ENCODE results near the gene DEPDC4. TPM values are rescaled to one million over a fixed set of nuclear protein-coding genes. Genes with fewer than 3 reads are reported as not detected.
"Not testable (repeated sequence)": the region's sequence is repeated elsewhere in the genome, so short reads cannot be mapped to it uniquely, and the experiment has no call there.

DEPDC4 gene
- total RNA-seq = 1 to 10 TPM; 2.9 to 4.2 TPM

DNA sequence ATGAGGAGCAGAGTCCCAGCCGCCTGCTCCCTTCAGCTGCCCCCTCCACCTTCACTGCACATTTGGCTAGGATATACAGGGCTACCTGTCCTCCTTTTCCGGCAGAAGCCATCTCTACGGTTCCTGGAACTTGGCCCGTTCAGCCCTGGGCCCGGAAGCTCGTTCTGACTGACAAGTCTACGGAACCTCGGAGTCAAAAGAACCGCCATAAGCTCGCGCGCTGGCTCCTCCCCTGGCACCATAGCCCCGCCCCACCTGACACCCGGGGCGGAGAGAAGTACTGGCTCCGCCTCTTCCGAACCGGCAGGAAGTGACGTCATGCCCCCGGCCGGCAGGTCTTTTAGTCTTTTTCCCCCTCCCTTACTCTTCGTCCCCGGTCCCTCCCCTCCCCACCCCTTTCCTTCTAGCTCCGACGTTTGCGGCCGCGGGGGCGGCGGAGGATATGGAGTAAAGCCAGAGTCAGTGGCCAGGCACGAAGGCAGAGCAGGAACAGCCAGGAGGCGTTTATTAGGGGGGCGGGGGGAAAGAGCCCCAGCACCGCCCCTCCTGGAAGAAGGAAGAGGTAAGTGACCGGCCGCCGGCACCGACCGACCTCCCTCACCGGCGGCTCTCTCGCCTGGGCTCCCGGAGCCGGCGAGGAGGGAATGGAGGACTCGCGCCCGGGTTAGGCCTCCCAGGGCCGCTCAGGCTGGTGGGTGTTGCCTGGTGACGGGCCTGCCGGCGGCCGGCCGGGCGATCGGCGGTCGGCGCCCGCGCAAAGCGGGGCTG is at the start of gene DEPDC4, which contains the start of gene SCYL2:
TSS of gene DEPDC4 (minus strand) at position 245 of the 768 bp plus-strand sequence. CDS start at position 242, 3 bp downstream.
TSS of gene SCYL2 (plus strand) at position 343 of the 768 bp plus-strand sequence. CDS start 15,794 bp downstream, outside the sequence.
- Mint-ChIP-seq H3K27ac (peak within 1 kb of the TSS; percentile 95), H3K36me3 (ENCODE audit: low read depth) (peaks cover 1% of the 10 kb centered on the region), H3K4me3 (peak within 1 kb of the TSS; percentile 82), H3K27me3 (no peaks in the 10 kb centered on the region), H3K9me3 (ENCODE audit: low read depth) (no peaks in the 10 kb centered on the region), H3K4me1 (peaks cover 23% of the 10 kb centered on the region)
- CTCF ChIA-PET = interaction anchor here (0.5 to 1.3 kb wide), 5 partner anchors 66 to 407 kb away, joined by 3 to 4 read pairs (median 4); partner anchors contain the start of gene ACTR6
- peak; percentile 97 for DNase-seq
- intact Hi-C loops (cut with DNase I, micrococcal nuclease) = loop anchor here (1.0 to 10.0 kb wide), 9 partner anchors 67 to 1858 kb away; partner anchors contain the start of genes ACTR6 (in 2 of the 2), BLTP3B (in 2 of the 2), UTP20 (in 2 of the 2) and APAF1 (in 1 of the 2)
- peak; percentile 95 for ATAC-seq
- POLR2A ChIA-PET = interaction anchor here (0.8 to 1.4 kb wide), 2 partner anchors 65 to 66 kb away, joined by 6 read pairs; partner anchors contain the start of gene ACTR6

GRCh38 chr12:100311317-100311716 is 44.4 kb upstream of the DEPDC4 start:
- Mint-ChIP-seq H3K4me1 (no peaks in the 10 kb centered on the region), H3K27ac (no peak overlapping the region), H3K36me3 (ENCODE audit: low read depth) (peaks cover 21% of the 10 kb centered on the region), H3K4me3 (no peak overlapping the region), H3K27me3 (no peaks in the 10 kb centered on the region), H3K9me3 (ENCODE audit: low read depth) (peaks cover 4% of the 10 kb centered on the region)
- ChIA-PET POLR2A (interaction anchor here (0.7 kb wide), 1 partner anchor 40 kb away, joined by 3 read pairs; no protein-coding TSS in a partner anchor), CTCF (no interaction called here)
- DNase-seq (no peak), ATAC-seq (no peak)
- intact Hi-C loops (cut with DNase I, micrococcal nuclease) = no loop called here

- DNase-seq; H3K27ac Mint-ChIP-seq; H3K4me1 Mint-ChIP-seq; H3K27me3 Mint-ChIP-seq; POLR2A ChIA-PET; H3K4me3 Mint-ChIP-seq; ATAC-seq; CTCF ChIA-PET; intact Hi-C loops (cut with DNase I, micrococcal nuclease): not testable (repeated sequence)
- peaks cover 16% of the 10 kb centered on the region for H3K9me3 Mint-ChIP-seq (ENCODE audit: low read depth)
- H3K36me3 Mint-ChIP-seq (ENCODE audit: low read depth) = peaks cover 43% of the 10 kb centered on the region
Measured at GRCh38 chr12:100308138-100308537, 41.3 kb upstream of the DEPDC4 start.

DNA sequence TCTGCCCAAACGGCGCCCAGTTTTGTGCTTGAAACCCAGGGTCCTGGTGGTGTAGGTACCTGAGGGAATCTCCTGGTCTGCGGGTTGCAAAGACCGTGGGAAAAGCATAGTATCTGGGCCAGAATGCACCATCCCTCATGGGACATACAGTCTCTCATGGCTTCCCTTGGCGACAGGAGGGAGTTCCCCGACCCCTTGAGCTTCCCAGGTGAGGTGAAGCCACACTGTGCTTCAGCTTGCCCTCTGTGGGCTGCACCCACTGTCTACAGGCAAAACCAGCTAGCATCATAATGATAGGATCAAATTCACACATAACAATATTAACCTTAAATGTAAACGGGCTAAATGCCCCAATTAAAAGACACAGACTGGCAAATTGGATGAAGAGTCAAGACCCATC is 37.5 kb upstream of the DEPDC4 start:
- POLR2A ChIA-PET, CTCF ChIA-PET, H3K27me3 Mint-ChIP-seq: not testable (repeated sequence)

DNA sequence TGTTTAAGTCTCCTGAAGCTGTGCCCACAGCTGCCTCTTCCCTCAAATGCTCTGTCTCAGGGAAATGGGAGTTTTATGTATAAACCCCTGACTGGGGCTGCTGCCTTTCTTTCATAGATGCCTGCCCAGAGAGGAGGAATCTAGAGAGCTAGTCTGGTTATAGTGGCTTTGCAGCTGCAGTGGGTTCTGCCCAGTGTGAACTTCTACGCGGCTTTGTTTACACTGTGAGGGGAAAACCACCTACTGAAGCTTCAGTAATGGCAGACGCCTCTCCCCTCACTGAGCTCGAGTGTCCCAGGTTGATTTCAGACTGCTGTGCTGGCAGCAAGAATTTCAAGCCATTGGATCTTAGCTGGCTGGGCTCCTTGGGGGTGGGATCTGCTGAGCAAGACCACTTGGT is 37.0 kb upstream of the DEPDC4 start:
- DNase-seq (no peak), ATAC-seq (no peak)
- peaks cover 24% of the 10 kb centered on the region for H3K9me3 Mint-ChIP-seq (ENCODE audit: low read depth)
- intact Hi-C loops (cut with DNase I, micrococcal nuclease) = no loop called here
- no peak overlapping the region for H3K27ac Mint-ChIP-seq
- no peaks in the 10 kb centered on the region for H3K4me1 Mint-ChIP-seq
- H3K27me3 Mint-ChIP-seq = no peaks in the 10 kb centered on the region
- H3K36me3 Mint-ChIP-seq (ENCODE audit: low read depth) = peaks cover 72% of the 10 kb centered on the region
- POLR2A ChIA-PET = no interaction called here
- CTCF ChIA-PET = no interaction called here
- no peak overlapping the region for H3K4me3 Mint-ChIP-seq

More for the DNA sequence above, 37.5 kb upstream of the DEPDC4 start:
- Mint-ChIP-seq H3K36me3 (ENCODE audit: low read depth) (peaks cover 69% of the 10 kb centered on the region), H3K9me3 (ENCODE audit: low read depth) (peaks cover 24% of the 10 kb centered on the region)
- H3K4me3 Mint-ChIP-seq; H3K4me1 Mint-ChIP-seq; intact Hi-C loops (cut with DNase I, micrococcal nuclease); ATAC-seq; H3K27ac Mint-ChIP-seq; DNase-seq: not testable (repeated sequence)

DNA sequence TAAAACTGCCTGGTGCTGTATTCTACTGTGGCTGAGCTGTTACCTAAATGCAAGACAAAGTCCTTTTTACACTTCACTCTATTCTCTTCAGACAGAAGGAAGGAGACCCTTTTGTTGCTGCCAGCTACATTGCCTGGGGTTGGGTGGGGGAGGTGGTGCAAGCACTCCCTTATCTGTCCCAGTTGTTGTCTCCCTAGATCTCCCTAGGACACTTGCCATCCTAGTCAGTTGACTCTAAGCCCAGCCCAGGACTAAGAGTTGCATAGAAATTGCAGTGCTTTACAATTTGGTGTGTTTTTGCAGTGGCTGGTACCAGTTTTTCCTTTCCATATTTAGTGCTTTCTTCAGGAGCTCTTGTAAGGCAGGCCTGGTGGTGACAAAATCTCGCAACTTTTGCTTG is 35.2 kb upstream of the DEPDC4 start:
- Mint-ChIP-seq H3K27me3 (no peaks in the 10 kb centered on the region), H3K36me3 (ENCODE audit: low read depth) (peaks cover 79% of the 10 kb centered on the region), H3K9me3 (ENCODE audit: low read depth) (peaks cover 24% of the 10 kb centered on the region), H3K4me1 (no peaks in the 10 kb centered on the region), H3K27ac (no peak overlapping the region), H3K4me3 (no peak overlapping the region)
- ChIA-PET POLR2A (no interaction called here), CTCF (no interaction called here)
- DNase-seq (no peak), ATAC-seq (no peak)
- intact Hi-C loops (cut with DNase I, micrococcal nuclease) = no loop called here

DNA sequence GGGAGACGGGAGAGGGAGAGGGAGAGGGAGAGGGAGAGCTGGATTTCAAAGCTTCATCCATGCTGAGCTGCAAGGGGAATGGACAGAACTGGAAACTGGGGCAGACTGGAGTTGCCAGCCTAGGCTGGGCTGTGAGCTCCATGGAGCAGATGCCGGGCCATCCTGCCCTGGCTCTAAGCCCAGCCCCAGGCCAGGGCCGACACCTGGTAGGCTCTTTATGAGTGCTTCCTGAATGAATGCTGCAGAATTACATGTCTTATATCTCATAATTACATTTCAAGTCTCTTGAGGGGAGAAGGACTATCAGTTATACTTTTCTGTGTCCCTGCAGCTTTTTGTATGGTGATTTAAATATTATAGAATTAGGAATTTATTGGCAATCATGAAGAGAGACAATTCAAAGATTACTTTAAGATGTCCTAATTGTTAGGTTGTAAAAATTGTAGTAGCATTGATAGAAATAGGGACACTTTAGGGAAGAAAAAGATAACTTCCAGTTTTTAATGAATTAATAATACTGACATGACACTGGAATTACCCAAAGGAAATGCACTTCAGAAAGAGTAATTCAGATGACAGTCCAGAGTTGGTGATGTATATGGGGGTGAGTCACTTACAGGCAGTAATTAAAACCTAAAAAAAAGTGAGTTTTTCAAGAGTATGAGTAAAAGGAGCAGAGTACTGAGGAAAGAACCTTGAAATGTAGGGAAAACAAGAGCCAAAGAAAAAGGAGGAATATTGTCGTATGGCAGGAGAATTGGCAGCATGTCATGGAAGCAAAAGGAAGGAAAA is 29.1 kb upstream of the DEPDC4 start:
- ATAC-seq = no peak
- no peaks in the 10 kb centered on the region for H3K4me1 Mint-ChIP-seq
- H3K27ac Mint-ChIP-seq = no peak overlapping the region
- no peak overlapping the region for H3K4me3 Mint-ChIP-seq
- ChIA-PET CTCF (no interaction called here), POLR2A (no interaction called here)
- H3K9me3 Mint-ChIP-seq (ENCODE audit: low read depth) = peaks cover 7% of the 10 kb centered on the region
- H3K36me3 Mint-ChIP-seq (ENCODE audit: low read depth) = peaks cover 40% of the 10 kb centered on the region
- DNase-seq = no peak
- no peaks in the 10 kb centered on the region for H3K27me3 Mint-ChIP-seq
- intact Hi-C loops (cut with DNase I, micrococcal nuclease) = no loop called here

DNA sequence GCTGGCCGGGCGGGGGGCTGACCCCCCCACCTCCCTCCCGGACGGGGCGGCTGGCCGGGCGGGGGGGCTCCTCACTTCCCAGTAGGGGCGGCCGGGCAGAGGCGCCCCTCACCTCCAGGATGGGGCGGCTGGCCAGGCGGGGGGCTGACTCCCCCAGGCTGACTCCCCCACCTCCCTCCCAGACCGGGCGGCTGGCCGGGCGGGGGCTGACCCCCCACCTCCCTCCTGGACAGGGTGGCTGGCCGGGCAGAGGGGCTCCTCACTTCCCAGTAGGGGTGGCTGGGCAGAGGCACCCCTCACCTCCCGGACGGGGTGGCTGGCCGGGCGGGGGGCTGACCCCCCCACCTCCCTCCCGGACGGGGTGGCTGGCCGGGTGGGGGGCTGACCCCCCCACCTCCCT is 27.5 kb upstream of the DEPDC4 start:
- ATAC-seq; H3K4me3 Mint-ChIP-seq; H3K27me3 Mint-ChIP-seq; H3K27ac Mint-ChIP-seq; DNase-seq; H3K9me3 Mint-ChIP-seq (ENCODE audit: low read depth); intact Hi-C loops (cut with DNase I, micrococcal nuclease); CTCF ChIA-PET; POLR2A ChIA-PET; H3K4me1 Mint-ChIP-seq: not testable (repeated sequence)
- peaks cover 29% of the 10 kb centered on the region for H3K36me3 Mint-ChIP-seq (ENCODE audit: low read depth)

DNA sequence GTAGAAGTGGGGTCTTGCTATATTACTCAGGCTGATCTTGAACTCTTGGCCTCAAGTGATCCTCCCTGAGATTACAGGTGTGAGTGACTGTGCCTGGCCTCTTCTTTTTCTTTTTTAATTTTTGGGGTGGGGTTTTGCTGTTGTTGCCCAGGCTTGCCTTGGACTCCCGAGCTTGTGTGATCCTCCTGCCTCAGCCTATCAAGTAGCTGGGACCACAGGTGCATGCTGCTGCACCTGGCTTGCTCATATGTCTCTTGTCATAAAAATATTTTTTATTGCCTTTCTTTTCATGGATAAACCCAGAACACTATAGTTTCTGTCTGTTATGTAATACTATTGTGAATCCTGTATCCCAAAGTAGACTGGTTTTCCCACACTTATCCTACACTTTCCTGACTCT is 26.1 kb upstream of the DEPDC4 start:
- intact Hi-C loops (cut with DNase I, micrococcal nuclease) = no loop called here
- CTCF ChIA-PET = no interaction called here
- Mint-ChIP-seq H3K36me3 (ENCODE audit: low read depth) (peaks cover 18% of the 10 kb centered on the region), H3K27me3 (no peaks in the 10 kb centered on the region), H3K9me3 (ENCODE audit: low read depth) (no peaks in the 10 kb centered on the region), H3K27ac (peak overlapping the region; percentile 34), H3K4me3 (no peak overlapping the region), H3K4me1 (no peaks in the 10 kb centered on the region)
- DNase-seq = no peak
- POLR2A ChIA-PET = no interaction called here
- ATAC-seq = no peak

- no peak for DNase-seq
- POLR2A ChIA-PET = no interaction called here
- intact Hi-C loops (cut with DNase I, micrococcal nuclease) = no loop called here
- Mint-ChIP-seq H3K36me3 (ENCODE audit: low read depth) (peaks cover 17% of the 10 kb centered on the region), H3K27ac (no peak overlapping the region), H3K4me3 (no peak overlapping the region), H3K9me3 (ENCODE audit: low read depth) (no peaks in the 10 kb centered on the region), H3K27me3 (no peaks in the 10 kb centered on the region), H3K4me1 (no peaks in the 10 kb centered on the region)
- CTCF ChIA-PET = interaction anchor here (0.7 kb wide), 1 partner anchor 235 kb away, joined by 7 read pairs; no protein-coding TSS in a partner anchor
- no peak for ATAC-seq
Measured at GRCh38 chr12:100290016-100290415, 23.1 kb upstream of the DEPDC4 start.

DNA sequence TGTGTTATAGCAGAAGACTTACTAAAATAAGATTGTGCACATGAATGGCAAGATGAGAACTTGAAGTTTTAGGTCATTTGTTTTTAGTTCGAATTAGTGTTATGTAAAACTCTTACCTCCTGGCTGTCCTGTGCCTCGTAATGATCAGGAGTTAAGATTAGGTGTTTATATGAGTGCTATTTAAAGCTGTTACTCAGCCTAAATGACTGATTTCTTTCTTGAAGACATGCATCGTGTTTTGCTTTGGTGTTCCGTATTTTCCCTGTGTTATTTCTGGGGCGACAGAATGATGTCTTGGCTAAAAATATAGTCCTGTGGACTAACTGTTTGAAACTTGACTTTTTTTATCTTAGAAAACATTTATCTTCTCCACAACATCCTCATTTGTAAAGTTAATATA is 22.2 kb upstream of the DEPDC4 start:
- Mint-ChIP-seq H3K9me3 (ENCODE audit: low read depth) (no peaks in the 10 kb centered on the region), H3K4me3 (no peak overlapping the region), H3K36me3 (ENCODE audit: low read depth) (peaks cover 17% of the 10 kb centered on the region), H3K27me3 (no peaks in the 10 kb centered on the region), H3K27ac (no peak overlapping the region), H3K4me1 (no peaks in the 10 kb centered on the region)
- DNase-seq (no peak), ATAC-seq (no peak)
- intact Hi-C loops (cut with DNase I, micrococcal nuclease) = no loop called here
- ChIA-PET CTCF (interaction anchor here (0.7 kb wide), 1 partner anchor 234 kb away, joined by 7 read pairs; no protein-coding TSS in a partner anchor), POLR2A (no interaction called here)

All from activated CD4-positive, alpha-beta T cell treated with anti-CD3 and anti-CD28 coated beads for 36 hours (primary cell).